HepG2 (cell line): ENCODE results near the gene ST8SIA2.
"Not testable (repeated sequence)": the region's sequence is repeated elsewhere in the genome, so short reads cannot be mapped to it uniquely, and the experiment has no call there.

Experiments
- CTCF ChIP-seq: sonication (generic); formaldehyde crosslinking; IDR thresholded peaks from 2 replicates; pipeline ENCODE4 v1.5.0; 2020; ENCODE audit warnings: mild to moderate bottlenecking, missing genetic modification reagents, moderate library complexity
- JUN ChIP-seq: sonication (generic); formaldehyde crosslinking; IDR thresholded peaks from 2 replicates; pipeline ENCODE4 v1.4.0; 2020; ENCODE audit warnings: mild to moderate bottlenecking, missing genetic modification reagents
- MAFG ChIP-seq: sonication (generic); formaldehyde crosslinking; IDR thresholded peaks from 2 replicates; pipeline ENCODE4 v1.5.1; 2020; ENCODE audit warnings: mild to moderate bottlenecking, missing genetic modification reagents
- NFE2L2 ChIP-seq: fragments of 150-350 bp; IDR thresholded peaks from 2 replicates; pipeline ENCODE4 v1.6.1; 2014; ENCODE audit warnings: low read length
- ZNF180 ChIP-seq: sonication (generic); formaldehyde crosslinking; IDR thresholded peaks from 2 replicates; pipeline ENCODE4 v1.4.0; 2020; ENCODE audit warnings: low read depth, missing genetic modification reagents, borderline replicate concordance
- ZNF761 ChIP-seq: sonication (generic); formaldehyde crosslinking; conservative IDR thresholded peaks from 2 replicates; pipeline ENCODE4 v1.4.0; 2020; ENCODE audit warnings: mild to moderate bottlenecking, missing genetic modification reagents
- ZSCAN29 ChIP-seq: sonication (generic); formaldehyde crosslinking; conservative IDR thresholded peaks from 2 replicates; pipeline ENCODE4 v1.4.0; 2020; ENCODE audit warnings: mild to moderate bottlenecking, missing genetic modification reagents

DNA sequence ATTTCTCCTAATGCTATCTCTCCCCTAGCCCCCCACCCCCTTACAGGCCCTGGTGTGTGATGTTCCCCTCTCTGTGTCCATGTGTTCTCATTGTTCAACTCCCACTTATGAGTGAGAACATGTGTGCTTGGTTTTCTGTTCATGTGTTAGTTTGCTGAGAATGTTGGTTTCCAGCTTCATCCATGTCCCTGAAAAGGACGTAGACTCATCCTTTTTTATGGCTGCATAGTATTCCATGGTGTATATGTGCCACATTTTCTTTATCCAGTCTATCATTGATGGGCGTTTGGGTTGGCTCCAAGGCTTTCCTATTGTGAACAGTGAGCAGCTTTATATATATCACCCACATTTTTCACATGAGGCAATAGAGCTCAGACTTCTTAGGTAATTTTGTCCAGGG, 86.0 kb downstream of the ST8SIA2 start:
- TF ChIP-seq NFE2L2; CTCF (CRISPR knock-in tag); ZNF180; MAFG (CRISPR knock-in tag); JUN (CRISPR knock-in tag); ZSCAN29; ZNF761 (CRISPR knock-in tag): not testable (repeated sequence)
